Measurements from ENCODE around the gene KRT17.
"Not testable (repeated sequence)": the region's sequence is repeated elsewhere in the genome, so short reads cannot be mapped to it uniquely, and the experiment has no call there.

KRT17 gene

GRCh38 chr17:41627316-41628072, 3.1 kb upstream of the KRT17 start:
- no peak overlapping the region for H3K4me3 ChIP-seq (ENCODE audit: low read depth, low read length)
- TF ChIP-seq CTCF (IDR thresholded peaks at IDR 0.05; ENCODE audit: low read depth, low read length), result no peak
- DNase-seq (ENCODE audit: low read depth, low spot score), result no peak
- in situ Hi-C loops (cut with HindIII; ENCODE audit: low sequenced_read_pairs), result no loop called here

GRCh38 chr17:41626914-41627295, 2.5 kb upstream of the KRT17 start:
- DNase-seq (ENCODE audit: low read depth, low spot score); H3K4me3 ChIP-seq (ENCODE audit: low read depth, low read length); in situ Hi-C loops (cut with HindIII; ENCODE audit: low sequenced_read_pairs): not testable (repeated sequence)

DNA sequence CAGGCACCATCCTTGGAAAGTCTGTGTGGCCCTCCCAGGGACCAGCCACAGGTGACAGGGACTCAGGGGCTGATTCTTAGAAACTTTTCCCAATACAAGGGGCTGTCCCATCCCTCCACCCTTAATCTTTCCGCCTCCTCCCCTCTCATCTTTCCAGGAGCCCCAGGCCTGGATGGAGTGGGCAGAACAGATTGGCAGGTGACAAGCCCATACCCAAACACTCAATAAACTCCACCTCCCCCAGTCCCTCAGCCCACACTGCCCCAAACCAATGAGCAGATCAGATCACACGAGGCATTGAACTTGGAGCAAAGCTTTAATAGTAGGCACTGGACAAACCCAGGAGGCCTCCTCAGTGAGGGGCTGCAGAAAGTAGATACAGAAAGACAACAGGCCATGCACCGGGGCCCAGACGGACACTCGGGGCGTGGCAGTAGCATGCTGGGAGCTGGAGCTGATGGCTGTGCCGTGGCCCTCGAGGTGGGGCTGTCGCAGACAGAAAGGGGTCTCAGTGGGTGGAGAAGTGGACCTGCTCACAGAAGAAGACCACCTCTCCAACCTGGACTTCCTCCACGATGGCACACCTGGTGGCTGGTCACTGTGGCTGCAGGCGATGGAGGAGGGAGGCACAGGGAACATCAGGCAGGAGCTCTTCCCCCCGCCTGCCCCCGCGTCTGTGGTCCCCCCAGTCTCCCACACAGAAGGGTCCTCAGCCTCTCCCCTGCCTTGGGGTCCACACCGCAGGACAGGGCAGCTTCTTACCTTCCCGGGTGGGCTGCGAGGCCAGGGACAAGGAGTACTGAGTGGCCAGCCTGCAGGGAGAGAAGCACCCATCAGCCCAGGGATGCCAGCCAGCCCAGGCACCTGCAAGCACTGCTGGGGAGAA, 1.9 kb upstream of the KRT17 start:
- in situ Hi-C loops (cut with HindIII; ENCODE audit: low sequenced_read_pairs); H3K4me3 ChIP-seq (ENCODE audit: low read depth, low read length); DNase-seq (ENCODE audit: low read depth, low spot score): not testable (repeated sequence)

DNA sequence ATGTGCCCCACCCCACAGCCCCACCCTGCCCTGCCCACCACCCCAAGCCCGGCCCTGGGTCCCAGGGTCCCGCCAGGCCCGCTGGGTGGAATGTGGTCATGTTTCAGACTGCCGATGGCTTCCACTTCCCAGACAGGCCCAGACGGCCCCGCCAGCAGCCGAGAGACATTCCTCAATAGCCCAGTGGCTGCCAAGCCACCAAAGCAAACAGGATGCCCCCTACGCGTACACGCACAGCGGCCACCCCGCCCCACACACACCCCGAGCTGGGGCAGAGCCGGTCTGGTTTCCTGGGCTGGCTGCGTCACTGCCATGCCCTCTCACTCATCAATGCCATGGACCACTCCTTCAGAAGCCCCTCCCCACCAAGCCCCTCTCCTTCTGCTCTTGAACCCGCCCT, 1.2 kb upstream of the KRT17 start:
- TF ChIP-seq CTCF (IDR thresholded peaks at IDR 0.05; ENCODE audit: low read depth, low read length), result no peak
- DNase-seq (ENCODE audit: low read depth, low spot score), result peak; percentile 19
- in situ Hi-C loops (cut with HindIII; ENCODE audit: low sequenced_read_pairs), result no loop called here
- no peak overlapping the region for H3K4me3 ChIP-seq (ENCODE audit: low read depth, low read length)

- DNase-seq (ENCODE audit: low read depth, low spot score); in situ Hi-C loops (cut with HindIII; ENCODE audit: low sequenced_read_pairs); H3K4me3 ChIP-seq (ENCODE audit: low read depth, low read length): not testable (repeated sequence)
These were observed 1.1 kb downstream of the KRT17 start for GRCh38 chr17:41623184-41623861.

GRCh38 chr17:41622340-41623183, 1.8 kb downstream of the KRT17 start:
- in situ Hi-C loops (cut with HindIII; ENCODE audit: low sequenced_read_pairs); H3K4me3 ChIP-seq (ENCODE audit: low read depth, low read length): not testable (repeated sequence)

DNA sequence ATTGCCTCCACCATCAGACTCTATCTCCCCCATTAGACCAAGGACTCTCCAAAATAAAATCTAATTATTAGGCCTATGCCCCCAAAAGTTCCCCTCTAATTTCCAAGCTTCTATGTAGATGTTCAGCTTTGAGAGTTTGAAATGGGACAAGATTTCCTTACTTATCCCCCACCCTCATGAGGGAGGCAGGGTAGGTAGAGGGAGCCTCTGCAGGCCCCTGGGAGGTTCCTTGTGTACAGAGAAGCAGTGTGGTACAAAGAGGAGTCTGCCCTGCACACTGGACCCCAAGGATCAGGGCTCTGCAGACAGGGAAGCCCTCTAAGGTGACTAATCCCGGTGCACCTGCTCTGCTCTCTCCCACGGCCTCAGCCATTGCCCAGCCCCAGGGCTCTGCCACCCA, 2.5 kb downstream of the KRT17 start:
- no peak for TF ChIP-seq CTCF (IDR thresholded peaks at IDR 0.05; ENCODE audit: low read depth, low read length)
- DNase-seq (ENCODE audit: low read depth, low spot score), result no peak
- H3K4me3 ChIP-seq (ENCODE audit: low read depth, low read length), result no peak overlapping the region
- in situ Hi-C loops (cut with HindIII; ENCODE audit: low sequenced_read_pairs), result no loop called here

More at GRCh38 chr17:41622340-41623183, 1.8 kb downstream of the KRT17 start:
- not testable (repeated sequence) for DNase-seq (ENCODE audit: low read depth, low spot score)

DNA sequence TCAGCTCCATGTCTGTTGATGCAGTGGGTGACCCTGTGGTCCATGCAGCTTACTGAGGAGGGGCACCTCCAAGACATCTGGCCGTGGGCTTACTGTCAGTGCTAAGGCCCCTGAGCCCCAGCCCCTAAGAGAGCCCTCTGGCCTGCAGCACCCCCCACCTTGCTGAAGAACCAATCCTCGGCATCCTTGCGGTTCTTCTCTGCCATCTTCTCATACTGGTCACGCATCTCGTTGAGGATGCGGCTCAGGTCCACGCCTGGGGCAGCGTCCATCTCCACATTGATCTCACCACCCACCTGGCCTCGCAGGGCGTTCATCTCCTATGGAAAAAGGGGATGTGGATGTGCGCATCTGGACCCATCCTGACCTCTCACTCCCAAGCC, 2.9 kb downstream of the KRT17 start:
- in situ Hi-C loops (cut with HindIII; ENCODE audit: low sequenced_read_pairs); DNase-seq (ENCODE audit: low read depth, low spot score); H3K4me3 ChIP-seq (ENCODE audit: low read depth, low read length): not testable (repeated sequence)

Data from astrocyte of the spinal cord (primary cell).